SK-N-SH (cell line): ENCODE measurements around the gene VIPAS39. TPM values are rescaled to one million over a fixed set of nuclear protein-coding genes. Genes with fewer than 3 reads are reported as not detected.

Experiments used
- CTCF ChIA-PET: fragments of 300-600, 350-600 bp; formaldehyde crosslinking; extraction: SDS; loops from one replicate; lab custom pipeline; 2021; lab: Yijun Ruan, JAX
- POLR2A ChIA-PET: fragments of 350-600 bp; sonication (Branson Sonifier 250); formaldehyde crosslinking; extraction: SDS; loops from one replicate; lab custom pipeline; 2020; ENCODE audit warnings: antibody characterized with exemption, inconsistent platforms; lab: Yijun Ruan, JAX
- DNase-seq: peaks from one replicate; pipeline ENCODE4 v3.0.0; 2012
- H2AFZ ChIP-seq: fragments of 200-600 bp; sonication (generic); 2 replicates; pipeline ENCODE4 v1.8.1; 2016; ENCODE audit warnings: antibody characterized with exemption, mild to moderate bottlenecking, low read depth
- H3F3A ChIP-seq: fragments of 200-600 bp; sonication (generic); replicated peaks from 2 replicates; pipeline ENCODE3; 2016; ENCODE audit warnings: antibody characterized with exemption, mild to moderate bottlenecking; ENCODE audit not compliant: insufficient read depth
- H3K27ac ChIP-seq, 2 experiments: fragments of 200-500 bp in 1 of 2; fragments of 200-600 bp in 1 of 2; sonication (Bioruptor generic) in 1 of 2; sonication (generic), shearing (Covaris generic) in 1 of 2; 2 replicates each; pipeline versions ENCODE4 v1.5.1 to v1.6.1; 2014 to 2016; ENCODE audit warnings: low read depth in 2 of 2, inconsistent platforms in 1 of 2, low read length in 1 of 2, mild to moderate bottlenecking in 1 of 2, mixed read lengths in 1 of 2
- H3K27me3 ChIP-seq: fragments of 200-600 bp; sonication (generic), shearing (Covaris generic); 2 replicates; pipeline ENCODE4 v1.6.1; 2016; ENCODE audit warnings: mixed run types; ENCODE audit not compliant: insufficient read depth
- H3K36me3 ChIP-seq, 2 experiments: fragments of 200-500 bp in 1 of 2; fragments of 200-600 bp in 1 of 2; sonication (Bioruptor generic) in 1 of 2; sonication (generic) in 1 of 2; replicated peaks in 1 of 2; 2 replicates each; pipeline versions ENCODE3 to v1.5.1; 2014 to 2016; ENCODE audit warnings: low read length in 1 of 2, mild to moderate bottlenecking in 1 of 2; ENCODE audit not compliant: insufficient read depth in 2 of 2, control insufficient read depth in 1 of 2
- H3K4me1 ChIP-seq, 2 experiments: fragments of 200-500 bp in 1 of 2; fragments of 200-600 bp in 1 of 2; sonication (Bioruptor generic) in 1 of 2; sonication (generic), shearing (Covaris generic) in 1 of 2; 2 replicates each; pipeline versions ENCODE4 v1.5.1 to v1.6.1; 2014 to 2016; ENCODE audit warnings: low read depth in 1 of 2, low read length in 1 of 2, mixed run types in 1 of 2; ENCODE audit not compliant: insufficient read depth in 2 of 2, control insufficient read depth in 1 of 2
- H3K4me2 ChIP-seq: fragments of 200-600 bp; sonication (generic), shearing (Covaris generic); 2 replicates; pipeline ENCODE4 v1.6.1; 2017; ENCODE audit warnings: mixed run types
- H3K4me3 ChIP-seq, 2 experiments: fragments of 200-500 bp in 1 of 2; fragments of 200-600 bp in 1 of 2; sonication (Bioruptor generic) in 1 of 2; sonication (generic), shearing (Covaris generic) in 1 of 2; 2 replicates each; pipeline versions ENCODE4 v1.5.1 to v1.8.1; 2014 to 2016; ENCODE audit warnings: low read depth in 2 of 2, inconsistent platforms in 1 of 2, low read length in 1 of 2, mild to moderate bottlenecking in 1 of 2, mixed read lengths in 1 of 2, moderate library complexity in 1 of 2
- H3K79me2 ChIP-seq: fragments of 200-600 bp; sonication (generic); 2 replicates; pipeline ENCODE4 v1.8.1; 2017; ENCODE audit warnings: mild to moderate bottlenecking; ENCODE audit not compliant: insufficient read depth
- H3K9ac ChIP-seq: fragments of 200-600 bp; sonication (generic); 2 replicates; pipeline ENCODE4 v1.6.1; 2017; ENCODE audit warnings: mixed run types
- H3K9me2 ChIP-seq: fragments of 200-600 bp; sonication (generic); 2 replicates; pipeline ENCODE4 v1.6.1; 2017; ENCODE audit warnings: mixed run types
- H3K9me3 ChIP-seq: fragments of 200-600 bp; sonication (generic); 2 replicates; pipeline ENCODE4 v1.6.1; 2017; ENCODE audit warnings: mixed run types, mild to moderate bottlenecking, moderate library complexity
- H4K20me1 ChIP-seq: fragments of 200-600 bp; sonication (generic); 2 replicates; pipeline ENCODE4 v1.6.1; 2017; ENCODE audit warnings: mild to moderate bottlenecking, mixed run types; ENCODE audit not compliant: insufficient read depth
- EZH2phosphoT487 ChIP-seq: fragments of 200-600 bp; sonication (generic); IDR thresholded peaks from 2 replicates; pipeline ENCODE4 v1.6.1; 2017; ENCODE audit warnings: low read depth, mixed run types, mild to moderate bottlenecking, antibody characterized with exemption, moderate library complexity, borderline replicate concordance
- FOSL2 ChIP-seq: IDR thresholded peaks from 2 replicates; pipeline ENCODE4 v1.4.0; 2012; ENCODE audit warnings: low read depth, mild to moderate bottlenecking, moderate library complexity, borderline replicate concordance
- FOXM1 ChIP-seq: IDR thresholded peaks from 2 replicates; pipeline ENCODE4 v1.4.0; 2012; ENCODE audit warnings: low read depth, mild to moderate bottlenecking
- GABPA ChIP-seq: IDR thresholded peaks from 2 replicates; pipeline ENCODE4 v1.4.0; 2012; ENCODE audit warnings: low read depth, mild to moderate bottlenecking
- GATA2 ChIP-seq: sonication (generic); formaldehyde crosslinking; IDR thresholded peaks from 2 replicates; pipeline ENCODE4 v1.5.0; 2020; ENCODE audit warnings: mild to moderate bottlenecking, missing genetic modification reagents
- MEF2A ChIP-seq: IDR thresholded peaks from 2 replicates; pipeline ENCODE4 v1.4.0; 2012; ENCODE audit warnings: low read depth, borderline replicate concordance
- POLR2AphosphoS5 ChIP-seq: IDR thresholded peaks from 2 replicates; pipeline ENCODE4 v1.6.1; 2012; ENCODE audit warnings: low read depth, low read length
- RAD21 ChIP-seq: IDR thresholded peaks from 2 replicates; pipeline ENCODE4 v1.6.1; 2012; ENCODE audit warnings: mild to moderate bottlenecking, low read length
- SMC3 ChIP-seq: IDR thresholded peaks from 2 replicates; pipeline ENCODE4 v1.6.1; 2012; ENCODE audit warnings: low read depth, low read length, improper control_type of control experiment
- TAF1 ChIP-seq: IDR thresholded peaks from 2 replicates; pipeline ENCODE4 v1.6.1; 2012; ENCODE audit warnings: low read depth, mild to moderate bottlenecking, low read length, moderate library complexity, borderline replicate concordance
- TEAD4 ChIP-seq: IDR thresholded peaks from 2 replicates; pipeline ENCODE4 v1.4.0; 2012; ENCODE audit warnings: mild to moderate bottlenecking, borderline replicate concordance; ENCODE audit not compliant: insufficient read depth
- WGBS: methylation state at CpG from one replicate; pipeline ENCODE4 v1.1.6; 2017; ENCODE audit warnings: low lambda C conversion rate; 5-methylcytosine and 5-hydroxymethylcytosine counted together
- polyA plus RNA-seq, 3 experiments: library from polyadenylated mRNA; depleted of rRNA; stranded (reverse); fragments of >200 nt; gene quantifications; 2 replicates each; pipeline ENCODE4 v1.2.3, GENCODE V29; 2012
- TF ChIP-seq, protein P1 (sequence below): IDR thresholded peaks from 2 replicates; pipeline ENCODE4 v1.6.1; 2012; ENCODE audit warnings: mild to moderate bottlenecking, low read depth, low read length, moderate library complexity
- TF ChIP-seq, protein P2 (sequence below): IDR thresholded peaks from 2 replicates; pipeline ENCODE4; 2012
- TF ChIP-seq, protein P3 (sequence below): IDR thresholded peaks from 2 replicates; pipeline ENCODE4 v1.4.0; 2012; ENCODE audit warnings: low read depth, borderline replicate concordance
- TF ChIP-seq, protein P4 (sequence below): IDR thresholded peaks from 2 replicates; pipeline ENCODE4 v1.4.0; 2012; ENCODE audit warnings: low read depth, borderline replicate concordance
- TF ChIP-seq, protein P5 (sequence below): IDR thresholded peaks from 2 replicates; pipeline ENCODE4 v1.4.0; 2012; ENCODE audit warnings: low read depth

The VIPAS39 gene
- polyA plus RNA-seq, 1 of the 3 experiments (the other 2 are of a cell fraction): 20.8 TPM

DNA sequence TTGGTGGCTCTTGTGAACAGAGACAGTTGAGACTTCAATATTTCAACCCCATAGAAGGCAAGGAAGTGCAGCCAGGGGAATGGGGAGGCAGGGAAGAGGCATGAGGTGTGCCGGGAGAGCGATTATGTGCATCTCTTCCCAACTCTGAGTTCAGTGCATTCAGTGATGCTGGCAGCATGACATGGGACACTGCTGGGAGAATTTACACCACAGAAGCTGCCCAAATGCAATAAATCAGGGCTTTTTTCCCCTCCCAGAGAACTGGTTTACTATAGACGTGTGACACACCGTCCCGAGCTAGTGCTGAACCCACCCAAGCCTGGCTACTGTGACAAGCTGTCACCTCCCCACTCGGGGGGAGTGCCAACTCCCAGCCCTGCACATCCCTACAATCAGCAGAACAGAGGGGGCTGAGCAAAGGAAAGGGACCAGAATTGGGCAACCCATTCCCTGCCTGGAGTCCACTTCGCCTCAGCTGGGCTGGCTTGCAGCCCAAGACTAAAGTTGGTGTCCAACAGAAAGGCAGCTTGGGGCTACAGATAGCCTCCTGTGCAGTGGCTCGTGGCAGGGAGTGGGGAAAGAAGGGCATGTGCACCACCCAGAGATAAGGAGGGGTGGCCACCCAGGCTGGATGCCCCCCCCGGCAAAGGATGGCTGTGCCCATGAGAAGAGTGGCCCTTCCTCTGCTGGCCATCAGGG, 17.2 kb upstream of the VIPAS39 start:
- no peaks in the 10 kb centered on the region for H3K9me3 ChIP-seq
- no peaks in the 10 kb centered on the region for H3K9me2 ChIP-seq
- DNase-seq: no peak
- no peak overlapping the region for H3K9ac ChIP-seq
- H3K27me3 ChIP-seq: no peaks in the 10 kb centered on the region
- H3F3A ChIP-seq: no peaks in the 10 kb centered on the region
- H3K79me2 ChIP-seq: no peaks in the 10 kb centered on the region
- H3K4me2 ChIP-seq: no peak overlapping the region
- TF ChIP-seq TAF1 (no peak), EZH2phosphoT487 (no peak), RAD21 (no peak), TEAD4 (no peak), GABPA (no peak), FOSL2 (no peak), MEF2A (no peak), POLR2AphosphoS5 (no peak), SMC3 (no peak), GATA2 (no peak), FOXM1 (no peak)
- TF ChIP-seq, protein P1, sequence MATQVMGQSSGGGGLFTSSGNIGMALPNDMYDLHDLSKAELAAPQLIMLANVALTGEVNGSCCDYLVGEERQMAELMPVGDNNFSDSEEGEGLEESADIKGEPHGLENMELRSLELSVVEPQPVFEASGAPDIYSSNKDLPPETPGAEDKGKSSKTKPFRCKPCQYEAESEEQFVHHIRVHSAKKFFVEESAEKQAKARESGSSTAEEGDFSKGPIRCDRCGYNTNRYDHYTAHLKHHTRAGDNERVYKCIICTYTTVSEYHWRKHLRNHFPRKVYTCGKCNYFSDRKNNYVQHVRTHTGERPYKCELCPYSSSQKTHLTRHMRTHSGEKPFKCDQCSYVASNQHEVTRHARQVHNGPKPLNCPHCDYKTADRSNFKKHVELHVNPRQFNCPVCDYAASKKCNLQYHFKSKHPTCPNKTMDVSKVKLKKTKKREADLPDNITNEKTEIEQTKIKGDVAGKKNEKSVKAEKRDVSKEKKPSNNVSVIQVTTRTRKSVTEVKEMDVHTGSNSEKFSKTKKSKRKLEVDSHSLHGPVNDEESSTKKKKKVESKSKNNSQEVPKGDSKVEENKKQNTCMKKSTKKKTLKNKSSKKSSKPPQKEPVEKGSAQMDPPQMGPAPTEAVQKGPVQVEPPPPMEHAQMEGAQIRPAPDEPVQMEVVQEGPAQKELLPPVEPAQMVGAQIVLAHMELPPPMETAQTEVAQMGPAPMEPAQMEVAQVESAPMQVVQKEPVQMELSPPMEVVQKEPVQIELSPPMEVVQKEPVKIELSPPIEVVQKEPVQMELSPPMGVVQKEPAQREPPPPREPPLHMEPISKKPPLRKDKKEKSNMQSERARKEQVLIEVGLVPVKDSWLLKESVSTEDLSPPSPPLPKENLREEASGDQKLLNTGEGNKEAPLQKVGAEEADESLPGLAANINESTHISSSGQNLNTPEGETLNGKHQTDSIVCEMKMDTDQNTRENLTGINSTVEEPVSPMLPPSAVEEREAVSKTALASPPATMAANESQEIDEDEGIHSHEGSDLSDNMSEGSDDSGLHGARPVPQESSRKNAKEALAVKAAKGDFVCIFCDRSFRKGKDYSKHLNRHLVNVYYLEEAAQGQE: no peak
- TF ChIP-seq, protein P2, sequence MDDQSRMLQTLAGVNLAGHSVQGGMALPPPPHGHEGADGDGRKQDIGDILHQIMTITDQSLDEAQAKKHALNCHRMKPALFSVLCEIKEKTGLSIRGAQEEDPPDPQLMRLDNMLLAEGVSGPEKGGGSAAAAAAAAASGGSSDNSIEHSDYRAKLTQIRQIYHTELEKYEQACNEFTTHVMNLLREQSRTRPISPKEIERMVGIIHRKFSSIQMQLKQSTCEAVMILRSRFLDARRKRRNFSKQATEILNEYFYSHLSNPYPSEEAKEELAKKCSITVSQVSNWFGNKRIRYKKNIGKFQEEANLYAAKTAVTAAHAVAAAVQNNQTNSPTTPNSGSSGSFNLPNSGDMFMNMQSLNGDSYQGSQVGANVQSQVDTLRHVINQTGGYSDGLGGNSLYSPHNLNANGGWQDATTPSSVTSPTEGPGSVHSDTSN: no peak
- TF ChIP-seq, protein P3, sequence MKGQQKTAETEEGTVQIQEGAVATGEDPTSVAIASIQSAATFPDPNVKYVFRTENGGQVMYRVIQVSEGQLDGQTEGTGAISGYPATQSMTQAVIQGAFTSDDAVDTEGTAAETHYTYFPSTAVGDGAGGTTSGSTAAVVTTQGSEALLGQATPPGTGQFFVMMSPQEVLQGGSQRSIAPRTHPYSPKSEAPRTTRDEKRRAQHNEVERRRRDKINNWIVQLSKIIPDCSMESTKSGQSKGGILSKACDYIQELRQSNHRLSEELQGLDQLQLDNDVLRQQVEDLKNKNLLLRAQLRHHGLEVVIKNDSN: no peak
- TF ChIP-seq, protein P4, sequence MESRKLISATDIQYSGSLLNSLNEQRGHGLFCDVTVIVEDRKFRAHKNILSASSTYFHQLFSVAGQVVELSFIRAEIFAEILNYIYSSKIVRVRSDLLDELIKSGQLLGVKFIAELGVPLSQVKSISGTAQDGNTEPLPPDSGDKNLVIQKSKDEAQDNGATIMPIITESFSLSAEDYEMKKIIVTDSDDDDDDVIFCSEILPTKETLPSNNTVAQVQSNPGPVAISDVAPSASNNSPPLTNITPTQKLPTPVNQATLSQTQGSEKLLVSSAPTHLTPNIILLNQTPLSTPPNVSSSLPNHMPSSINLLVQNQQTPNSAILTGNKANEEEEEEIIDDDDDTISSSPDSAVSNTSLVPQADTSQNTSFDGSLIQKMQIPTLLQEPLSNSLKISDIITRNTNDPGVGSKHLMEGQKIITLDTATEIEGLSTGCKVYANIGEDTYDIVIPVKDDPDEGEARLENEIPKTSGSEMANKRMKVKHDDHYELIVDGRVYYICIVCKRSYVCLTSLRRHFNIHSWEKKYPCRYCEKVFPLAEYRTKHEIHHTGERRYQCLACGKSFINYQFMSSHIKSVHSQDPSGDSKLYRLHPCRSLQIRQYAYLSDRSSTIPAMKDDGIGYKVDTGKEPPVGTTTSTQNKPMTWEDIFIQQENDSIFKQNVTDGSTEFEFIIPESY: no peak
- TF ChIP-seq, protein P5, sequence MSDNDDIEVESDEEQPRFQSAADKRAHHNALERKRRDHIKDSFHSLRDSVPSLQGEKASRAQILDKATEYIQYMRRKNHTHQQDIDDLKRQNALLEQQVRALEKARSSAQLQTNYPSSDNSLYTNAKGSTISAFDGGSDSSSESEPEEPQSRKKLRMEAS: no peak
- H3K4me1 ChIP-seq: no peaks in the 10 kb centered on the region
- H3K4me3 ChIP-seq: no peak overlapping the region
- CTCF ChIA-PET: interaction anchor here (1.0 to 2.7 kb wide), 2 partner anchors 15 to 21 kb away, joined by 3 to 13 read pairs; no protein-coding TSS in a partner anchor
- H3K36me3 ChIP-seq: peaks cover 2% of the 10 kb centered on the region in 2 experiments
- H4K20me1 ChIP-seq: no peaks in the 10 kb centered on the region
- no peak overlapping the region for H2AFZ ChIP-seq
- 96% methylated on average over 3 of the region's 9 CpGs for WGBS
- no peak overlapping the region for H3K27ac ChIP-seq
- POLR2A ChIA-PET: interaction anchor here (0.6 kb wide), 1 partner anchor 58 kb away, joined by 4 read pairs; no protein-coding TSS in a partner anchor
